Left hindlimb (tissue), 1 donor: ENCODE measurements around the gene PIPOX.

Experiments used
- DNase-seq: peaks from one replicate; pipeline ENCODE4 v3.0.0-alpha.2; 2018

Gene PIPOX

GRCh38 chr17:29042679-29043538, at the start of gene PIPOX:
TSS of gene PIPOX (plus strand) at chr17:29043141. CDS start at chr17:29043226, 85 bp downstream.
- peak; percentile 55 for DNase-seq

GRCh38 chr17:28993645-28994426, 49.1 kb upstream of the PIPOX start:
- DNase-seq: no peak

- no peak for DNase-seq
Measured at GRCh38 chr17:28996554-28997096, 46.3 kb upstream of the PIPOX start.

GRCh38 chr17:28997806-28998205, 45.1 kb upstream of the PIPOX start:
- no peak for DNase-seq

- DNase-seq: no peak
Measured at GRCh38 chr17:28999206-28999605, 43.7 kb upstream of the PIPOX start.

GRCh38 chr17:29000973-29001372, 42.0 kb upstream of the PIPOX start:
- DNase-seq: no peak

- DNase-seq: no peak
Measured at GRCh38 chr17:29002811-29003210, 40.1 kb upstream of the PIPOX start.

- no peak for DNase-seq
Measured at GRCh38 chr17:29003289-29003688, 39.7 kb upstream of the PIPOX start.

- DNase-seq: no peak
Measured at GRCh38 chr17:29004081-29004692, 38.8 kb upstream of the PIPOX start.

GRCh38 chr17:29005936-29006511, 36.9 kb upstream of the PIPOX start, which contains the start of gene SEZ6:
TSS of gene SEZ6 (minus strand) at chr17:29006033. CDS start at chr17:29005869, 164 bp downstream.
- DNase-seq: peak; percentile 80

GRCh38 chr17:29007456-29007855, 35.5 kb upstream of the PIPOX start:
- DNase-seq: no peak

GRCh38 chr17:29007860-29008455, 35.0 kb upstream of the PIPOX start:
- no peak for DNase-seq

- DNase-seq: no peak
Measured at GRCh38 chr17:29008591-29008990, 34.4 kb upstream of the PIPOX start.

GRCh38 chr17:29010129-29010528, 32.8 kb upstream of the PIPOX start:
- no peak for DNase-seq

GRCh38 chr17:29010586-29010985, 32.4 kb upstream of the PIPOX start:
- DNase-seq: no peak

GRCh38 chr17:29012535-29012934, 30.4 kb upstream of the PIPOX start:
- no peak for DNase-seq

- no peak for DNase-seq
Measured at GRCh38 chr17:29014716-29015115, 28.2 kb upstream of the PIPOX start.

GRCh38 chr17:29016345-29017210, 26.4 kb upstream of the PIPOX start:
- no peak for DNase-seq

GRCh38 chr17:29018788-29019474, 24.0 kb upstream of the PIPOX start:
- no peak for DNase-seq

GRCh38 chr17:29019475-29020181, 23.3 kb upstream of the PIPOX start:
- no peak for DNase-seq
